ENCODE data around the gene BSDC1.

- no peak for TF ChIP-seq CTCF (IDR thresholded peaks at IDR 0.05)
- TF ChIP-seq POLR2A (IDR thresholded peaks at IDR 0.05) = no peak
These were observed 22.0 kb downstream of the BSDC1 start for GRCh38 chr1:32372149-32372756.
